RWPE1 (cell line): ENCODE measurements around the gene CUBN.

Source experiments
- CTCF ChIA-PET: fragments of 350-600 bp; sonication (Branson Sonifier 250); formaldehyde crosslinking; extraction: SDS; loops from one replicate; lab custom pipeline; 2021; lab: Yijun Ruan, JAX
- POLR2A ChIA-PET: fragments of 400-600 bp; formaldehyde crosslinking; extraction: SDS; loops from one replicate; lab custom pipeline; 2020; ENCODE audit warnings: antibody characterized with exemption; ENCODE audit not compliant: low non-redundant PET; lab: Yijun Ruan, JAX
- DNase-seq: peaks from one replicate; pipeline ENCODE4 v3.0.0; 2012; ENCODE audit warnings: low spot score
- H3K27ac ChIP-seq: fragments of 450-650 bp; 2 replicates; pipeline ENCODE4 v1.5.1; 2017
- TF ChIP-seq, protein P1 (sequence below): fragments of 450-650 bp; conservative IDR thresholded peaks from 2 replicates; pipeline ENCODE4 v1.5.1; 2017; ENCODE audit warnings: low read depth, mild to moderate bottlenecking

The CUBN gene

DNA sequence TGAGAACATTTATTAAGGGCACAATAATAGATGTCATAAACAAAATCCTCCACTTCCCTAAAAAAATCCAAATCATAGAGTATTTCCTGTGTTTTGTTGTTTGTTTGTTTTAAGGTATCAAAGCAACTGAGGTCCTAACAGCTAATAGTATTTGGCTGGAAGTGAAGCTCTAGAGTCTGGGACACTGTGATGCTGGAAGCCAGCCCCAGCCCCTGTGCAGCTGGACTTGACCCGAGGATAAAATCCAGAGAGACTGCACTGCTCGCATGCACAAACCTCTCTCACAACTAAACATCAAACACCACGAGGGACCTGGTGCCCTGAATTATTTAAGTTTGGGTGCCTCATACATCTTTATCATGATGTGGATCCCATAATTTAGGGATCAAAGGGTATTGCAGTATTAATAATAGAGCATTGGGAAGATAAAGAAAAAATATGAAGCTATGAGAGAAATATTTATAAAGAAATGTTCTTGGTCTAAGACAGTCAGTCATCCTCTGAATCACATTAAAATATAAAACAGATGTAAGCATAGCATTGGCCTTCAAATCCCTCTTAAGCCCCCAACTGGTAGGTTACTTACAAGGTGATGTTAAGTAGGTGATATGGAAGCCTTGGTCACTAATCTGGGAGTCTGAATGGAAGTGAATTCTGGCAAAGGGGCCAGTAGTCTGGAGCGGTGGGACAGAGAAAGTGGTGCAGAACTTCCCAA lies 44.4 kb downstream of the CUBN start:
- no peak for DNase-seq
- TF ChIP-seq, protein P1, sequence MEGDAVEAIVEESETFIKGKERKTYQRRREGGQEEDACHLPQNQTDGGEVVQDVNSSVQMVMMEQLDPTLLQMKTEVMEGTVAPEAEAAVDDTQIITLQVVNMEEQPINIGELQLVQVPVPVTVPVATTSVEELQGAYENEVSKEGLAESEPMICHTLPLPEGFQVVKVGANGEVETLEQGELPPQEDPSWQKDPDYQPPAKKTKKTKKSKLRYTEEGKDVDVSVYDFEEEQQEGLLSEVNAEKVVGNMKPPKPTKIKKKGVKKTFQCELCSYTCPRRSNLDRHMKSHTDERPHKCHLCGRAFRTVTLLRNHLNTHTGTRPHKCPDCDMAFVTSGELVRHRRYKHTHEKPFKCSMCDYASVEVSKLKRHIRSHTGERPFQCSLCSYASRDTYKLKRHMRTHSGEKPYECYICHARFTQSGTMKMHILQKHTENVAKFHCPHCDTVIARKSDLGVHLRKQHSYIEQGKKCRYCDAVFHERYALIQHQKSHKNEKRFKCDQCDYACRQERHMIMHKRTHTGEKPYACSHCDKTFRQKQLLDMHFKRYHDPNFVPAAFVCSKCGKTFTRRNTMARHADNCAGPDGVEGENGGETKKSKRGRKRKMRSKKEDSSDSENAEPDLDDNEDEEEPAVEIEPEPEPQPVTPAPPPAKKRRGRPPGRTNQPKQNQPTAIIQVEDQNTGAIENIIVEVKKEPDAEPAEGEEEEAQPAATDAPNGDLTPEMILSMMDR: no peak
- ChIA-PET CTCF (interaction anchor here (0.6 kb wide), 1 partner anchor 174 kb away, joined by 3 read pairs; no protein-coding TSS in a partner anchor), POLR2A (no interaction called here)
- H3K27ac ChIP-seq: no peak overlapping the region

DNA sequence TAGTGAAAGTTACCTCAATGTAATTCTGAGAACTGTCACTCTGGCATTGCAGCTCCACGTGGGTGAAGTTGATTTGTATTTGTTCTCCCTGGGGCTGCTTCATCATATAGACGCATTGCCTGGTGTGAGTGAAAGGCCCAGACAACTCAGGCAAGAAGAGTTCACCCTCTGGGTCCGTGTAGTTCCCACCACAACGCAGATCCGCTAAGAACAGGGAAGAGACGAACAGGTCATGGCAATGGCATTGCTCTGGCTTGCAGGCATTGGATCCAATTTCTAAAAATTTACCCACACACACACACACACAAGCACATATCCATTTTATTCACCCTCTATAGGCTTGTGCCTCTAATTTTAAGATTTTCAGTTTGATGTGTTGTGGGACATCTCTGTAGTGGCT lies 45.4 kb downstream of the CUBN start:
- H3K27ac ChIP-seq: no peak overlapping the region
- DNase-seq: no peak
- TF ChIP-seq, protein P1: no peak
- CTCF ChIA-PET: no interaction called here
- POLR2A ChIA-PET: no interaction called here

DNA sequence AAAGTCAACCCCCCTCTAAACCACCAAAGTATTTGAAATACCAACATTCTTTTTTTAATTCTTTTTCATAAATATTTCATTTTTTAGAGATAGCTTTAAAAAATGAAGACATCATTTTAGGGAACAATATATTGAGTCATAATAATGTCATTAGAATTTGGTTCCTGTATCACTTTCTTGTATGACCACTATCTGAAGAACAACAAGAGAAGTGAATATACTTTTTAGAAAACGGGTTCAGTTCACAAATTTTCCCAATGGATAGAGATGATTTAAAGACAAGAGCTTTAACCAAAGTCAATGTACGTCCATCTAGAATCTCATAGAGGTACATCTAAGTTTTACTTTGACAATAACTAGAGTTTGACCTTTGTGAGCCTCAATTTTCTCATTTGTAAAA lies 48.2 kb downstream of the CUBN start:
- ChIA-PET CTCF (no interaction called here), POLR2A (no interaction called here)
- no peak overlapping the region for H3K27ac ChIP-seq
- TF ChIP-seq, protein P1: no peak
- DNase-seq: no peak

DNA sequence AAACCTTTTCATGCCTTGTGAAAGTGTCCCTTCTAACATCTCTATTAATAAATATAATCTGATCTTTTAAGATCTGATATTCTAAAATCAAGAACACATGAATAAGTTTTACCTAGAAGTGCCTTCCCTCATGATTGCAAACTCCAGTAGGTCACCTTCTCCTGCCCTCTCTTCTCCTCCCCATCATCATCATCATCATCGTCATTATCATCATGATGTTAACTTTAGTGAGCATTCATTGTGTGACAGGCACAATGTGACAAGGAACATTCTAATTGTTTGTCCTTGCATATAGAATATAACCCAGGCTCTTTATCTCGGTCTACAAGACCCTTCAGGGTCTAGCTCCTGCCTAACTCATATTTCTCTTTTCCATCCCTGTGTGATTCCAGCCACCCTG lies 51.7 kb downstream of the CUBN start:
- no peak overlapping the region for H3K27ac ChIP-seq
- DNase-seq: no peak
- TF ChIP-seq, protein P1: no peak
- POLR2A ChIA-PET: no interaction called here
- CTCF ChIA-PET: no interaction called here

DNA sequence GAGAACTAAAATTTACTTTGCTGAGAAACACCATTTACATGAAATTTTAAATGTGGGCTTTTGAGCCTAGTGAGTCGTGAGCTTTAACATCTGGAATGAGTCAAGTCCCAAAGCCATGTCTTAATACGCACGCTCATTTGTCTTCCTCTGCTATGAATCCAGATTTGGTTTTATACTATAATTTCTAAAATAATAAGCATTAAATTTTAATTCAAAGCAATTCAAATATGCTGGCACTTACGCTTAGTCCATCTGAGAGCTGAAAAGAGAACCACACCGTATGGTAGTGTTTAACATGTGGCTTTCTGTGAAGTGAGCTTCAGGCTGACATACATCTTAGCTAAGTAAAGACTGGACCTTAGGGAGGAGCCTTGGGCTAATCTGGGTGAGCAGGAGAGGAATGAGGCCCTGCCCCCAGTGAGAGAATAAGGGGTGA lies 52.2 kb downstream of the CUBN start:
- no peak for DNase-seq
- ChIA-PET POLR2A (no interaction called here), CTCF (no interaction called here)
- H3K27ac ChIP-seq: no peak overlapping the region
- TF ChIP-seq, protein P1: no peak

DNA sequence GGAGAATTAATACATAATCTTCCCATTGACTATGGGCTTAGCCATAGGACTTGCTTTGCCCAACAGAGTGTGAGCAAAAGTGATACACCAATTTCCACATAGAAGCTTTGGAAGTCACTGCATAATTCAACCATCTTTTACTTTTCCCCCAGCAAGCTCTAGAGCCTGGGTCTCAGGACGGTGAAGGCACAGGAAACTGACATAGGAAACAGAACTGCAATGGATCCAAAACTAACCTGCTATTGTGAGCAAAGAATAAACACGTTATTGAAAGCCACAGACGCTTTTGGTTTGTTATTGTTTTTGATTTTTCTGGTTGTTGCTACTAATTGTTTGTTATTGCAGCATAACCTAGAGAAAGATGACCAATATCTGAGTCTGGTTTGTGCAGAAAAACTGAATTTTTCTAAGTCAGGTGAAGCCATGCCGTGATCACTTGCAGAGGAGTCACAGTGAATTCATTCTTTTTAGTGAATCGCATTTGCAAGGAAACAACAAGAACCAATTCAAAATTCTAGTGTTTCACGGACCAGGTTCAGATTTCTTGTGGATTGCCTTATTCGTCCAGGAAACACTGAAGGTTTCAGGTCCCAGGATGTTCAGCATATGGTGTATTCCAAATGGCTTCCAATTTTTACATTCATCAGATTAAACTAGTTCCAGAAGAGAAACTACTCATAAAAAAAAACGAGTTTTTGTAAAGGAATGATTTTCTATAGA lies 52.8 kb downstream of the CUBN start:
- ChIA-PET POLR2A (no interaction called here), CTCF (no interaction called here)
- no peak overlapping the region for H3K27ac ChIP-seq
- TF ChIP-seq, protein P1: no peak
- no peak for DNase-seq
